Measurements from ENCODE around the gene SAMD11.

GRCh38 chr1:888297-888696 is 35.4 kb upstream of the SAMD11 start:
- TF ChIP-seq POLR2AphosphoS5 (IDR thresholded peaks at IDR 0.05; ENCODE audit: low read depth) (no peak), CTCF (IDR thresholded peaks at IDR 0.05; ENCODE audit: insufficient read depth, low read length) (no peak), SPI1 (IDR thresholded peaks at IDR 0.05; ENCODE audit: borderline replicate concordance, low read depth) (no peak)
